AG04450 (cell line): Measurements from ENCODE around the gene VIPR1. TPM values are rescaled to one million over a fixed set of nuclear protein-coding genes. Genes with fewer than 3 reads are reported as not detected.
"Not testable (repeated sequence)": the region's sequence is repeated elsewhere in the genome, so short reads cannot be mapped to it uniquely, and the experiment has no call there.

ENCODE experiments used
- CTCF ChIA-PET: fragments of 300-600, 350-600 bp; formaldehyde crosslinking; extraction: SDS; loops from one replicate; lab custom pipeline; 2022; ENCODE audit warnings: antibody characterized with exemption, inconsistent platforms; lab: Charles Lee
- POLR2A ChIA-PET: fragments of 350-600 bp; formaldehyde crosslinking; extraction: SDS; loops from one replicate; lab custom pipeline; 2021; ENCODE audit warnings: antibody characterized with exemption, inconsistent platforms; lab: Yijun Ruan, JAX
- DNase-seq: peaks from one replicate; pipeline ENCODE4 v3.0.0-alpha.2; 2011; ENCODE audit warnings: low read depth, low spot score
- H3K27ac ChIP-seq: one replicate; pipeline ENCODE4 v1.5.1; 2012; ENCODE audit warnings: low read depth, low read length, control low read depth
- H3K27me3 ChIP-seq: one replicate; pipeline ENCODE4 v1.6.0; 2012; ENCODE audit warnings: low read length; ENCODE audit not compliant: control insufficient read depth, insufficient read depth
- H3K4me3 ChIP-seq: 2 replicates; pipeline ENCODE4 v1.5.1; 2011; ENCODE audit warnings: mild to moderate bottlenecking, low read depth, low read length, control low read depth
- H3K9me3 ChIP-seq: 2 replicates; pipeline ENCODE4 v1.5.1; 2012; ENCODE audit warnings: low read length; ENCODE audit not compliant: control insufficient read depth, insufficient read depth
- polyA plus RNA-seq: library from polyadenylated mRNA; depleted of rRNA; stranded (reverse); fragments of >200 nt; gene quantifications from 2 replicates; pipeline ENCODE4 v1.2.3, GENCODE V29; 2011
- TF ChIP-seq, protein P1 (sequence below): IDR thresholded peaks from 2 replicates; pipeline ENCODE4 v1.5.1; 2011; ENCODE audit warnings: low read depth, low read length, control low read depth, inconsistent platforms

VIPR1 gene
- polyA plus RNA-seq, 1 experiment = not detected

GRCh38 chr3:42575137-42575741, 72.8 kb downstream of the VIPR1 start:
- ChIA-PET POLR2A (no interaction called here), CTCF (interaction anchor here (1.0 kb wide), 1 partner anchor 28 kb away, joined by 3 read pairs; no protein-coding TSS in a partner anchor)
- DNase-seq = no peak
- Histone ChIP-seq H3K27me3 (no peaks in the 10 kb centered on the region), H3K27ac (no peak overlapping the region), H3K9me3 (peaks cover 3% of the 10 kb centered on the region; the same call in 1 of the 2 replicates), H3K4me3 (no peak overlapping the region)
- TF ChIP-seq, protein P1, sequence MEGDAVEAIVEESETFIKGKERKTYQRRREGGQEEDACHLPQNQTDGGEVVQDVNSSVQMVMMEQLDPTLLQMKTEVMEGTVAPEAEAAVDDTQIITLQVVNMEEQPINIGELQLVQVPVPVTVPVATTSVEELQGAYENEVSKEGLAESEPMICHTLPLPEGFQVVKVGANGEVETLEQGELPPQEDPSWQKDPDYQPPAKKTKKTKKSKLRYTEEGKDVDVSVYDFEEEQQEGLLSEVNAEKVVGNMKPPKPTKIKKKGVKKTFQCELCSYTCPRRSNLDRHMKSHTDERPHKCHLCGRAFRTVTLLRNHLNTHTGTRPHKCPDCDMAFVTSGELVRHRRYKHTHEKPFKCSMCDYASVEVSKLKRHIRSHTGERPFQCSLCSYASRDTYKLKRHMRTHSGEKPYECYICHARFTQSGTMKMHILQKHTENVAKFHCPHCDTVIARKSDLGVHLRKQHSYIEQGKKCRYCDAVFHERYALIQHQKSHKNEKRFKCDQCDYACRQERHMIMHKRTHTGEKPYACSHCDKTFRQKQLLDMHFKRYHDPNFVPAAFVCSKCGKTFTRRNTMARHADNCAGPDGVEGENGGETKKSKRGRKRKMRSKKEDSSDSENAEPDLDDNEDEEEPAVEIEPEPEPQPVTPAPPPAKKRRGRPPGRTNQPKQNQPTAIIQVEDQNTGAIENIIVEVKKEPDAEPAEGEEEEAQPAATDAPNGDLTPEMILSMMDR = no peak

GRCh38 chr3:42578054-42578453, 75.6 kb downstream of the VIPR1 start:
- ChIA-PET CTCF (no interaction called here), POLR2A (no interaction called here)
- no peak for DNase-seq
- Histone ChIP-seq H3K27ac (no peak overlapping the region), H3K4me3 (no peak overlapping the region), H3K9me3 (peaks cover 3% of the 10 kb centered on the region; the same call in 1 of the 2 replicates), H3K27me3 (no peaks in the 10 kb centered on the region)
- TF ChIP-seq, protein P1 = no peak

DNA sequence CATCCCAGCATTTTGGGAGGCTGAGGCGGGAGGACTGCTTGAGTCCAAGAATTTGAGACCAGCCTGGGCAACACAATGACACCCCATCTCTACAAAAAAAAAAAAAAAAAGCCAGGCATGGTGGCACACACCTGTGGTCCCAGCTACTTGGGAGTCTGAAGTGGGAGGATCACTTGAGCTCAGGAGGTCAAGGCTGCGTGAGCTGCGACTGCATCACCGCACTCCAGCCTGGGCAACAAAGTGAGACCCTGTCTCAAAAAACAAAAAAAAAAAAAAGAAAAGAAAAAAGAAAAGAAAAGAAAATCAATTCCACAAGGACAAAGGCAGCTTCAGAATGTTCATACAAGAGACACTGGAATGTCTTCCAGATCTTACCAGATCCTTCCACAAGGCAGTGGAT, 76.9 kb downstream of the VIPR1 start:
- CTCF ChIA-PET, H3K9me3 ChIP-seq, H3K27me3 ChIP-seq, H3K27ac ChIP-seq, DNase-seq, H3K4me3 ChIP-seq: not testable (repeated sequence)
- POLR2A ChIA-PET = interaction anchor here (0.6 kb wide), 1 partner anchor 40 kb away, joined by 4 read pairs; no protein-coding TSS in a partner anchor

GRCh38 chr3:42581400-42581708, 78.9 kb downstream of the VIPR1 start:
- POLR2A ChIA-PET = interaction anchor here (3.2 kb wide), 1 partner anchor 19 kb away, joined by 11 read pairs; the partner anchor contains the start of gene NKTR
- CTCF ChIA-PET = interaction anchor here (0.7 to 1.7 kb wide), 3 partner anchors 9 to 432 kb away, joined by 3 to 15 read pairs (median 3); partner anchors contain the start of gene SS18L2

DNA sequence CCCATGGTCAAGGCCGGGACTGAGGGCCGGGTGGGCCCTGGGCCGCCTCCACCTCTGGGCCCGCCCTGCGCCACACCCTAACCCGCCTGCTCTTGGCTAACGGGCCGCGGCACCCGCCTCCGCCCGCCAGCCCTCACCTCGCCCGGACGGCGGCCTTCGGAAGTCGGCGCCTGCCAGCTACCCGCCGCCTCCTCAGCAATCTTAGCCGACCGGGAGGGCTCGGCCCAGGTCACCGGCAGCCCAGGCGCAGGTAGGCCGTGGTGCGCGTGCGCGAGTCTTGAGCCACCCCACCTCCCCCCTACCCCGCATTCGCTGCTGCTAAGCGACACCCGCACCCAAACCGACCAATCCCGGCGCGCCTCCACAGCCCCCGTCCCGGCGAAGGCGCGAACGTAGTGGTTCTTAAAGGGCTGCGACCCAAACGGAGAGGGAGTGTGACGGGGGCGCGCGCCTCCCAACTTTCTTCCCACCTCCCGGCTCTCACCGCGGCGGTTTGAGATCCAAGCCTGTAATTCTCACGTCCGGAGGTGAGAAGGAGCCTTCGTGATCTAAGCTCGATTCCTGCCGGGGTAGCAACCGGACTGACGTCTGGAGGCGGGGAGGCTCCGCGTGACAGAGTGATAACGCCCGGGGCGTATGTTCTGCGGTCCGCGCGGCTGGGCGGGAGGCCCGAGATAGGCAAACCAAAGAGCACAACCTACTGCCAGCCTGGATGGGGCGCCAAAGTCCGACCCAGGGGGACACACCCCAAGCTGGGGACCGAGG, 79.4 kb downstream of the VIPR1 start, which contains the start of gene SEC22C:
Gene SEC22C, minus strand, starts transcription at position 259 of the 765 bp plus-strand sequence. CDS start 12,921 bp downstream, outside the sequence.
- peak; percentile 59 for DNase-seq
- H3K27ac ChIP-seq = peak within 1 kb of the TSS; percentile 62
- ChIA-PET CTCF (interaction anchor here (0.6 to 1.7 kb wide), 7 partner anchors 8 to 433 kb away, joined by 3 to 15 read pairs (median 3); partner anchors contain the start of gene SS18L2), POLR2A (interaction anchor here (1.2 to 3.2 kb wide), 2 partner anchors 9 to 19 kb away, joined by 3 to 11 read pairs; partner anchors contain the start of genes NKTR and SS18L2)
- H3K9me3 ChIP-seq = no peaks in the 10 kb centered on the region
- H3K4me3 ChIP-seq = peak within 1 kb of the TSS; percentile 78
- no peaks in the 10 kb centered on the region for H3K27me3 ChIP-seq
- TF ChIP-seq, protein P1 = 0 out of 2 replicates have a peak, but pooled peaks have one; percentile 19

More at GRCh38 chr3:42581400-42581708, 78.9 kb downstream of the VIPR1 start:
- no peak for DNase-seq
- Histone ChIP-seq H3K4me3 (peak overlapping the region; percentile 78), H3K27ac (peak overlapping the region; percentile 42), H3K27me3 (no peaks in the 10 kb centered on the region), H3K9me3 (no peaks in the 10 kb centered on the region)
- TF ChIP-seq, protein P1 = no peak
